Liver (tissue), 3 donors: ENCODE data around the gene PPARA.

ENCODE experiments used
- CTCF ChIP-seq: fragments of 150-350 bp; IDR thresholded peaks from 2 replicates; pipeline ENCODE4 v1.5.1; 2017; ENCODE audit warnings: improper control_type of control experiment, low read depth, low read length; ENCODE audit not compliant: missing input control
- HNF4G ChIP-seq: IDR thresholded peaks from 2 replicates; pipeline ENCODE4 v1.6.1; 2016; ENCODE audit warnings: antibody characterized with exemption
- JUND ChIP-seq, 2 donors: IDR thresholded peaks; 2 replicates each; pipeline ENCODE4 v1.6.1; 2016; ENCODE audit warnings: antibody characterized with exemption in 2 of 2
- RAD21 ChIP-seq, 2 donors: IDR thresholded peaks; 2 replicates each; pipeline ENCODE4 v1.6.1; 2016; ENCODE audit warnings: antibody characterized with exemption in 2 of 2, mild to moderate bottlenecking in 2 of 2
- donor health status: healthy.
- donor health status: healthy.

GRCh38 chr22:46251266-46251665 is 100.9 kb downstream of the PPARA start:
- TF ChIP-seq JUND (IDR thresholded peaks at IDR 0.05) = no peak
- no peak for TF ChIP-seq HNF4G
- no peak for TF ChIP-seq CTCF
- TF ChIP-seq RAD21 (IDR thresholded peaks at IDR 0.05) = no peak
